Measurements from ENCODE around the gene RUNX1.

GRCh38 chr21:34952701-34953100 is 96.4 kb downstream of the RUNX1 start:
- TF ChIP-seq CTCF (IDR thresholded peaks at IDR 0.05) (no peak), POLR2A (IDR thresholded peaks at IDR 0.05) (no peak), POLR2AphosphoS5 (IDR thresholded peaks at IDR 0.05) (no peak)
